H4 (cell line): ENCODE measurements around the gene CWC15. TPM values are rescaled to one million over a fixed set of nuclear protein-coding genes. Genes with fewer than 3 reads are reported as not detected.
"Not testable (repeated sequence)": the region's sequence is repeated elsewhere in the genome, so short reads cannot be mapped to it uniquely, and the experiment has no call there.

Experiments
- DNase-seq: peaks from one replicate; pipeline ENCODE4 v3.0.0-alpha.2; 2015; ENCODE audit warnings: low spot score
- total RNA-seq: library from RNA; depleted of rRNA; stranded (reverse); fragments of >200 nt; shearing (Covaris generic); gene quantifications from 2 replicates; pipeline ENCODE4 v1.2.3, GENCODE V29; 2014; rRNA removed

Gene CWC15
- total RNA-seq, 1 experiment from 2014 or later: 56.5 TPM

DNA sequence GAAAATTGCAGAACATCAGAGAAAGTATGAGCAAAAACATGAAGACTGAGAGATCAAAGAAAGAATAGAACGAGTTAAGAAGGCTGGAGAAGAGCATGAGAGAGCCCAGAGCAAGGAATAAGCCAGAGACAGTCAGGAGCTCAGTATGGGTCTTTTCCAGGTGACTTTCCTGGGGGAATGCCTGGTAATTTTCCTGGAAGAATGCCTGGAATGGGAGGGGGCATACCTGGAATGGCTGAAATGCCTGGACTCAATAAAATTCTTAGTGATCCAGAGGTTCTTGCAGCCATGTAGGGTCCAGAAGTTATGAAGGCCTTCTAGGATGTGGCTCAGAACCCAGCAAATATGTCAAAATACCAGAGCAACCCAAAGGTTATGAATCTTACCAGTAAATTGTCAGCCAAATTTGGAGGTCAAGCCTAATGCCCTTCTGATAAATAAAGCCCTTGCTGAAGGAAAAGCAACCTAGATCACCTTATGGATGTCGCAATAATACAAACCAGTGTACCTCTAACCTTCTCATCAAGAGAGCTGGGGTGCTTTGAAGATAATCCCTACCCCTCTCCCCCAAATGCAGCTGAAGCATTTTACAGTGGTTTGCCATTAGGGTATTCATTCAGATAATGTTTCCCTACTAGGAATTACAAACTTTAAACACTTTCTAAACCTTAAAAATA, 59.5 kb downstream of the CWC15 start:
- DNase-seq: not testable (repeated sequence)

DNA sequence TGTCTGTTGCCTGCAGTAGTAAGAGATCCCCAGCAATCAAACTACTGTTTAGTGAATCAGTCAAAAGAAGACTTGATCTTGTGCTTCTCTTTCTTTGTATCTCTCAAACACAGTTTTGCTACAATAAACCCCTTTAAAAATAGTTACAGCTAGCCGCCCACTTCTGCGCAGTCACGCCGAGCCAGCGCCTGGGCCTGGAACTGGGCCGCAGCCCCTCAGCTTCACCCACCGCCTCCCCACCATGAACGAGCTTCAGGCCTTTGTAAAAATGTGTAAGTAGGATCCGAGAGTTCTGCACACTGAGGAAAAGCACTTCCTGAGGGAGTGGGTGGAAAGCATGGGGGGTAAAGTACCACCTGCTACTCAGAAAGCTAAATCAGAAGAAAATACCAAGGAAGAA, 60.5 kb downstream of the CWC15 start:
- no peak for DNase-seq

Other genes with a start within 250 kb of the CWC15 start
- gene AMOTL1, start 205.2 kb downstream of the CWC15 start, total RNA-seq: 1.5 and 2.6 TPM in 2 replicates
- gene KDM4D, start 153 bp upstream of the CWC15 start, total RNA-seq: 0.66 and 0.81 TPM in 2 replicates
- gene KDM4E, start 51.7 kb upstream of the CWC15 start, total RNA-seq: not detected in 2 replicates
- not detected in 2 replicates for gene KDM4F, start 75.9 kb upstream of the CWC15 start, total RNA-seq
- 8.0 and 24.2 TPM in 2 replicates for gene SRSF8, start 93.4 kb upstream of the CWC15 start, total RNA-seq
- gene ENDOD1, start 116.3 kb upstream of the CWC15 start, total RNA-seq: 3.6 and 4.0 TPM in 2 replicates